Hepatocyte (in vitro differentiated cells): ENCODE results near the gene IL22RA2. TPM values are rescaled to one million over a fixed set of nuclear protein-coding genes. Genes with fewer than 3 reads are reported as not detected.

Experiments
- DNase-seq: peaks from one replicate; pipeline ENCODE4 v3.0.0-alpha.2; 2016; ENCODE audit warnings: low spot score
- H2AFZ ChIP-seq: fragments of 200-600 bp; sonication (generic); 2 replicates; pipeline ENCODE4 v1.6.0; 2016; ENCODE audit warnings: antibody characterized with exemption, mild to moderate bottlenecking
- H3K27ac ChIP-seq: fragments of 200-600 bp; sonication (generic); 2 replicates; pipeline ENCODE4 v1.5.1; 2016; ENCODE audit warnings: mild to moderate bottlenecking
- H3K27me3 ChIP-seq: fragments of 200-600 bp; sonication (generic); 2 replicates; pipeline ENCODE4 v1.6.1; 2016
- H3K36me3 ChIP-seq: fragments of 200-600 bp; sonication (generic); replicated peaks from 2 replicates; pipeline ENCODE4 v1.5.1; 2016; ENCODE audit warnings: low read depth; ENCODE audit not compliant: insufficient read depth
- H3K4me1 ChIP-seq: fragments of 200-600 bp; sonication (generic); 2 replicates; pipeline ENCODE4 v1.5.1; 2016; ENCODE audit warnings: mild to moderate bottlenecking, moderate library complexity; ENCODE audit not compliant: insufficient read depth
- H3K4me2 ChIP-seq: fragments of 200-600 bp; sonication (generic); 2 replicates; pipeline ENCODE4 v1.6.0; 2016
- H3K4me3 ChIP-seq: fragments of 200-600 bp; sonication (generic); 2 replicates; pipeline ENCODE4 v1.5.1; 2016; ENCODE audit warnings: mild to moderate bottlenecking
- H3K79me2 ChIP-seq: fragments of 200-600 bp; sonication (generic); 2 replicates; pipeline ENCODE4 v1.6.0; 2017; ENCODE audit warnings: mild to moderate bottlenecking
- H3K9me2 ChIP-seq: fragments of 200-600 bp; sonication (generic); replicated peaks from 2 replicates; pipeline ENCODE4 v1.6.0; 2017; ENCODE audit warnings: mild to moderate bottlenecking; ENCODE audit not compliant: insufficient read depth
- H3K9me3 ChIP-seq: fragments of 200-600 bp; sonication (generic); 2 replicates; pipeline ENCODE4 v1.5.1; 2016; ENCODE audit warnings: low read depth, mild to moderate bottlenecking
- H4K20me1 ChIP-seq: fragments of 200-600 bp; sonication (generic); 2 replicates; pipeline ENCODE4 v1.6.0; 2016; ENCODE audit warnings: mild to moderate bottlenecking; ENCODE audit not compliant: insufficient read depth, poor library complexity, severe bottlenecking
- CTCF ChIP-seq: fragments of 200-600 bp; sonication (generic); IDR thresholded peaks from 2 replicates; pipeline ENCODE4 v1.5.1; 2016; ENCODE audit warnings: antibody characterized with exemption, mild to moderate bottlenecking; ENCODE audit not compliant: poor library complexity
- EZH2 ChIP-seq: fragments of 200-600 bp; sonication (generic); IDR thresholded peaks from 2 replicates; pipeline ENCODE4 v1.6.1; 2016; ENCODE audit warnings: antibody characterized with exemption, mild to moderate bottlenecking, borderline replicate concordance
- EZH2phosphoT487 ChIP-seq: fragments of 200-600 bp; sonication (generic); IDR thresholded peaks from one replicate; pipeline ENCODE4 v1.6.1; 2018; ENCODE audit warnings: antibody characterized with exemption, mild to moderate bottlenecking, low read depth, moderate library complexity; ENCODE audit not compliant: unreplicated experiment, severe bottlenecking
- WGBS: methylation state at CpG from one replicate; pipeline ENCODE4 v1.1.6; 2016; ENCODE audit warnings: low lambda C conversion rate; ENCODE audit errors: missing lambda C conversion rate; 5-methylcytosine and 5-hydroxymethylcytosine counted together
- polyA plus RNA-seq: library from polyadenylated mRNA; unstranded; fragments of >200 nt; fragmentation: Nextera tagmentation; extraction: Ambion mirVana; gene quantifications from 2 replicates; pipeline ENCODE4 v1.2.1, GENCODE V29; 2016
- total RNA-seq: library from RNA; depleted of rRNA; stranded (reverse); fragments of >200 nt; gene quantifications from 2 replicates; pipeline ENCODE4 v1.2.3, GENCODE V29; 2014

The IL22RA2 gene
- total and polyA plus RNA-seq, 2 experiments from 2014 or later, result not detected

DNA sequence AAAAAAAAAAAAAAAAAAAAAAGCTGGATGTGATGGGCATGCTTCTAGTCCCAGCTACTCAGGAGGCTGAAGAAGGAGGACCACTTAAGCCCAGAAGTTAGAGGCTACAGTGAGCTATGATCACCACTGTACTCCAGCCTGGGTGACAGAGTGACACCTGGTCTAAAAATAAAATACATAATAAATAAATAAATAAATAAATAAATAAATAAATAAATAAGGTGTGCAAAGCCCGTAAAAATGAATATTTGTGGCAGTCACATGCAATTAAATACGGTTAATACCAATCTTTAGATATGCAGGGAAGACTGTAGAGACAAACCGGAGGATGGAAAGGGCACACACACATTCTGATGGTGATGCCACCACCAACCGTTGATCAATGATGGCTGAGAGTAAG is 26.2 kb downstream of the IL22RA2 start:
- no peak overlapping the region for H3K4me2 ChIP-seq
- no peaks in the 10 kb centered on the region for H3K4me1 ChIP-seq
- H3K27me3 ChIP-seq, result no peaks in the 10 kb centered on the region
- no peaks in the 10 kb centered on the region for H3K9me3 ChIP-seq
- no peak for TF ChIP-seq EZH2phosphoT487
- no peak for TF ChIP-seq CTCF
- no peak for TF ChIP-seq EZH2
- no peak overlapping the region for H3K27ac ChIP-seq
- no peaks in the 10 kb centered on the region for H3K36me3 ChIP-seq
- no peaks in the 10 kb centered on the region for H3K9me2 ChIP-seq
- no peak overlapping the region for H3K4me3 ChIP-seq
- no peak for DNase-seq
- no peak overlapping the region for H2AFZ ChIP-seq
- WGBS, result 84% methylated on average over 4 of the region's 4 CpGs
- H4K20me1 ChIP-seq, result no peaks in the 10 kb centered on the region
- H3K79me2 ChIP-seq, result no peaks in the 10 kb centered on the region

GRCh38 chr6:137146206-137146605 is 27.2 kb downstream of the IL22RA2 start:
- no peak for TF ChIP-seq EZH2
- TF ChIP-seq CTCF, result no peak
- TF ChIP-seq EZH2phosphoT487, result no peak
- Histone ChIP-seq H2AFZ (no peak overlapping the region), H3K27ac (no peak overlapping the region), H3K4me1 (no peaks in the 10 kb centered on the region), H3K27me3 (no peaks in the 10 kb centered on the region), H3K79me2 (no peaks in the 10 kb centered on the region), H3K36me3 (no peaks in the 10 kb centered on the region), H3K9me2 (no peaks in the 10 kb centered on the region), H3K4me2 (no peak overlapping the region), H4K20me1 (no peaks in the 10 kb centered on the region), H3K9me3 (no peaks in the 10 kb centered on the region), H3K4me3 (no peak overlapping the region)
- WGBS, result 85% methylated on average over 4 of the region's 4 CpGs
- DNase-seq, result no peak

- Histone ChIP-seq H4K20me1 (no peaks in the 10 kb centered on the region), H3K9me3 (no peaks in the 10 kb centered on the region), H3K36me3 (no peaks in the 10 kb centered on the region), H3K27me3 (no peaks in the 10 kb centered on the region), H3K4me1 (no peaks in the 10 kb centered on the region), H3K79me2 (no peaks in the 10 kb centered on the region), H3K4me2 (no peak overlapping the region), H3K4me3 (no peak overlapping the region), H3K27ac (no peak overlapping the region), H2AFZ (no peak overlapping the region), H3K9me2 (no peaks in the 10 kb centered on the region)
- no peak for DNase-seq
- 85% methylated on average over 4 of the region's 4 CpGs for WGBS
- no peak for TF ChIP-seq CTCF
- no peak for TF ChIP-seq EZH2
- no peak for TF ChIP-seq EZH2phosphoT487
Measured at GRCh38 chr6:137145421-137145820, 28.0 kb downstream of the IL22RA2 start.

- Histone ChIP-seq H2AFZ (no peak overlapping the region), H3K9me3 (peaks cover 7% of the 10 kb centered on the region), H3K4me3 (no peak overlapping the region), H3K4me1 (no peaks in the 10 kb centered on the region), H3K4me2 (no peak overlapping the region), H3K79me2 (no peaks in the 10 kb centered on the region), H3K27ac (no peak overlapping the region), H3K36me3 (no peaks in the 10 kb centered on the region), H3K27me3 (no peaks in the 10 kb centered on the region), H3K9me2 (no peaks in the 10 kb centered on the region), H4K20me1 (no peaks in the 10 kb centered on the region)
- DNase-seq, result no peak
- TF ChIP-seq CTCF (peak; percentile 9), EZH2phosphoT487 (no peak)
- 65% methylated on average over 1 of the region's 1 CpG for WGBS
Measured at GRCh38 chr6:137136065-137136464, 37.4 kb downstream of the IL22RA2 start.
